Measurements from ENCODE around the gene SYNDIG1L. TPM values are rescaled to one million over a fixed set of nuclear protein-coding genes. Genes with fewer than 3 reads are reported as not detected.

The SYNDIG1L gene
- total and polyA plus RNA-seq, 12 donors, result 0.03 to 0.15 (median 0.13) TPM; not detected in 6

DNA sequence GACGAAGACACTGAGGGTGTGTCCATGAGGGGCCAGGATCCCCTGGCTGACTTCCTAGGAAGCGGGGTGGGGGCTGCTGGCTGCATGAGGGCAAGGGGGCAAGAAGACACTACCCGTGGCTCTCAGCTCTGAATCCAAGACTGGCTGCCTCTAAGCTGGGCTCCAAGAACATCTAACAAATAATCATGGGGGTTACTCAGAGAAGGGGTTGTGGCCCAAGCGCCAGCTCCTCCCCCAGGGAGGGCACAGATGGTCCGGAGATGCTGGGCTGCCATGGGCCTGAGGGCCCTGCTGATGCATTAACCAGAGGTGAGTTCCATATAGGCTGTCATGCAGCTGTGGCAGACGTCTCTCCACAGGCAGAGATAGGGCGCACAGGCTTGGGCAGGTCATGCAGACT lies 14.3 kb downstream of the SYNDIG1L start:
- Histone ChIP-seq H3K27me3 (peaks cover 0 to 32% (median 20%) of the 10 kb centered on the region in 7 donors), H3K4me3 (no peak overlapping the region), H3K4me1 (no peaks in the 10 kb centered on the region), H3K36me3 (no peaks in the 10 kb centered on the region), H3K27ac (no peak overlapping the region), H3K9me3 (no peaks in the 10 kb centered on the region)
- 76 to 84% methylated on average over 7 of the region's 7 CpGs for WGBS, 2 donors
- DNase-seq, result no peak
- intact Hi-C loops (cut with DNase I), result no loop called here
- ATAC-seq, result no peak
- TF ChIP-seq, protein P1, sequence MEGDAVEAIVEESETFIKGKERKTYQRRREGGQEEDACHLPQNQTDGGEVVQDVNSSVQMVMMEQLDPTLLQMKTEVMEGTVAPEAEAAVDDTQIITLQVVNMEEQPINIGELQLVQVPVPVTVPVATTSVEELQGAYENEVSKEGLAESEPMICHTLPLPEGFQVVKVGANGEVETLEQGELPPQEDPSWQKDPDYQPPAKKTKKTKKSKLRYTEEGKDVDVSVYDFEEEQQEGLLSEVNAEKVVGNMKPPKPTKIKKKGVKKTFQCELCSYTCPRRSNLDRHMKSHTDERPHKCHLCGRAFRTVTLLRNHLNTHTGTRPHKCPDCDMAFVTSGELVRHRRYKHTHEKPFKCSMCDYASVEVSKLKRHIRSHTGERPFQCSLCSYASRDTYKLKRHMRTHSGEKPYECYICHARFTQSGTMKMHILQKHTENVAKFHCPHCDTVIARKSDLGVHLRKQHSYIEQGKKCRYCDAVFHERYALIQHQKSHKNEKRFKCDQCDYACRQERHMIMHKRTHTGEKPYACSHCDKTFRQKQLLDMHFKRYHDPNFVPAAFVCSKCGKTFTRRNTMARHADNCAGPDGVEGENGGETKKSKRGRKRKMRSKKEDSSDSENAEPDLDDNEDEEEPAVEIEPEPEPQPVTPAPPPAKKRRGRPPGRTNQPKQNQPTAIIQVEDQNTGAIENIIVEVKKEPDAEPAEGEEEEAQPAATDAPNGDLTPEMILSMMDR (IDR thresholded peaks at IDR 0.05), result no peak

DNA sequence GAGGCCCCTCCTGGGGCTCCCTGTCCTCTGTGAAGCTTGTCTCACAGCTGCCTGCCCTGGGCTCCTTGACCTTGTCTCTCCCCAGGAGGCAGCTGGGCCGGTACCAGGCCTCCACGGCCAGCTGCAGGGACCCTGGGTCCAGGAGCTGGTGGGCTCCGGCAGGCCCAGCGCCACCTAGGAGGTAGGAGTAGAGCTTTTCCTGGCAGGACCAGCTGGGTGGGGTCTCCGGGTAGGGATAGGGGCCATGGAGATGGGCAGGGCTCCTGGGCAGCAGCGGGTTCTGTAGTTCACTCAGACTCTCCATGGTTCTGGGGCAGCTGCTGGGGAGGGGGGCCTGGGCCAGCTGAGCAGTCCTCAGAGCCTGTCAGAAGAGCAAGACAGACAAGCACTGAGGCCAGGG lies 16.6 kb downstream of the SYNDIG1L start:
- ATAC-seq (no peak), DNase-seq (no peak)
- TF ChIP-seq, protein P1 (IDR thresholded peaks at IDR 0.05), result no peak
- no peak overlapping the region for H3K4me3 ChIP-seq
- no peaks in the 10 kb centered on the region for H3K4me1 ChIP-seq
- 71 to 72% methylated on average over 6 of the region's 6 CpGs for WGBS, 2 donors
- H3K36me3 ChIP-seq, result no peaks in the 10 kb centered on the region
- H3K27me3 ChIP-seq, result peaks cover 0 to 35% (median 11%) of the 10 kb centered on the region in 7 donors
- H3K27ac ChIP-seq, result no peak overlapping the region
- no peaks in the 10 kb centered on the region for H3K9me3 ChIP-seq
- intact Hi-C loops (cut with DNase I), result no loop called here

DNA sequence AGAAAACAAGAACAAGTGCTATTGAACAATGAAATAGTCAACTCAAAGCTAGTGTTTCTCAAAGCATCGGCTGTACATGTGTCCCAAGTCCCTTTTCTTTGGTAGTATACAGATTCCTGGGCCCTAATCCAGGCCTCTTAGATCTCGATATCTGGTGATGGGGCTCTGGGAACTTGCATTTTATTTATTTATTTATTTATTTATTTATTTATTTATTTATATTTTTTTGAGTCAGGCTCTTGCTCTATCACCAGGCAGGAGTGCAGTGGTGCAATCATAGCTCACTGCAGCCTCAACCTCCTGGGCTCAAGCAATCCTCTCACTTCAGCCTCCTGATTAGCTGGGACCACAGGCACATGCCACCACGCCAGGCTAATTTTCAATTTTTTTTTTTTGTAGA lies 17.1 kb downstream of the SYNDIG1L start:
- intact Hi-C loops (cut with DNase I), result no loop called here
- Histone ChIP-seq H3K4me1 (no peaks in the 10 kb centered on the region), H3K36me3 (no peaks in the 10 kb centered on the region), H3K4me3 (no peak overlapping the region), H3K27me3 (peaks cover 0 to 35% (median 11%) of the 10 kb centered on the region in 7 donors), H3K27ac (no peak overlapping the region), H3K9me3 (no peaks in the 10 kb centered on the region)
- ATAC-seq (no peak), DNase-seq (no peak)
- WGBS, 2 donors, result 92 to 96% methylated on average over 3 of the region's 3 CpGs
- TF ChIP-seq, protein P1 (IDR thresholded peaks at IDR 0.05), result no peak

DNA sequence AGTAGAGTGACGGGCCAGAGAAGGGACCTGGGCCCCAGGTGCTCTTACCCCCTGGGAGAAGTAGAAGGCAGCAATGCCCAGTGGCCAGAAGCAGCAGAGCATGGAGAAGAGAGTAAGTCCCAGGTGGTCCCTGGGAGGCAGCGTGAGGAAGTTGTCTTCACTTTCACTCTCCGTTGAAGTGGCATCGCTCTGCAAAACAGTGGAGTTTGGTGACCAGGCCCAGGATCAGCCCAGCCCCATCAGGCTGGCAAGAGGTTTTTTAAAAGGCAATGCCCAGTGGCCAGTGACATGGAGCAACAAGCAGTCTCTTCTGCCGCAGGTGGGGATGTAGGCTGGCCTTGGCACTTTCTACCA lies 18.2 kb downstream of the SYNDIG1L start:
- Histone ChIP-seq H3K4me3 (no peak overlapping the region), H3K9me3 (no peaks in the 10 kb centered on the region), H3K36me3 (no peaks in the 10 kb centered on the region), H3K27ac (no peak overlapping the region), H3K4me1 (peaks cover 0 to 2% (median 0%) of the 10 kb centered on the region in 9 donors), H3K27me3 (peaks cover 0 to 41% (median 11%) of the 10 kb centered on the region in 7 donors)
- ATAC-seq, result no peak
- WGBS, 2 donors, result 89 to 96% methylated on average over 5 of the region's 5 CpGs
- TF ChIP-seq, protein P1 (IDR thresholded peaks at IDR 0.05), result no peak
- DNase-seq, result no peak
- intact Hi-C loops (cut with DNase I), result no loop called here
